GM10248 (cell line): Measurements from ENCODE around the gene LONP1.
"Not testable (repeated sequence)": the region's sequence is repeated elsewhere in the genome, so short reads cannot be mapped to it uniquely, and the experiment has no call there.

Experiments used
- CTCF ChIA-PET: fragments of 300-600 bp; sonication (Branson Sonifier 250); formaldehyde crosslinking; extraction: SDS; loops from one replicate; lab custom pipeline; 2021; ENCODE audit warnings: antibody characterized with exemption; lab: Yijun Ruan, JAX
- POLR2A ChIA-PET: fragments of 350-650 bp; sonication (Branson Sonifier 250); formaldehyde crosslinking; extraction: SDS; loops from one replicate; lab custom pipeline; 2020; ENCODE audit warnings: antibody characterized with exemption; lab: Yijun Ruan, JAX
- DNase-seq: peaks from one replicate; pipeline ENCODE4 v3.0.0; 2012; ENCODE audit errors: extremely low spot score
- CTCF ChIP-seq: IDR thresholded peaks from 2 replicates; pipeline ENCODE4 v1.5.1; 2012; ENCODE audit warnings: mild to moderate bottlenecking, low read depth; ENCODE audit errors: extremely low read depth, missing control alignments, control extremely low read depth

LONP1 gene

GRCh38 chr19:5751709-5752108, 31.8 kb upstream of the LONP1 start:
- DNase-seq, result no peak
- ChIA-PET CTCF (no interaction called here), POLR2A (no interaction called here)
- TF ChIP-seq CTCF, result no peak

- no peak for DNase-seq
- ChIA-PET CTCF (interaction anchor here (1.3 kb wide), 1 partner anchor 16 kb away, joined by 3 read pairs; no protein-coding TSS in a partner anchor), POLR2A (interaction anchor here (0.6 kb wide), 1 partner anchor 1134 kb away, joined by 5 read pairs; no protein-coding TSS in a partner anchor)
- no peak for TF ChIP-seq CTCF
These were observed 29.6 kb upstream of the LONP1 start for GRCh38 chr19:5749505-5749904.

- CTCF ChIA-PET, result interaction anchor here (1.3 kb wide), 1 partner anchor 16 kb away, joined by 3 read pairs; no protein-coding TSS in a partner anchor
- DNase-seq, POLR2A ChIA-PET: not testable (repeated sequence)
These were observed 29.0 kb upstream of the LONP1 start for GRCh38 chr19:5748920-5749319.

GRCh38 chr19:5744999-5745398, 25.1 kb upstream of the LONP1 start:
- POLR2A ChIA-PET, CTCF ChIA-PET, DNase-seq: not testable (repeated sequence)

GRCh38 chr19:5743630-5744029, 23.7 kb upstream of the LONP1 start:
- ChIA-PET CTCF (no interaction called here), POLR2A (no interaction called here)
- no peak for TF ChIP-seq CTCF
- DNase-seq, result no peak

- no peak for TF ChIP-seq CTCF
- CTCF ChIA-PET, result no interaction called here
- no peak for DNase-seq
- POLR2A ChIA-PET, result no interaction called here
These were observed 22.1 kb upstream of the LONP1 start for GRCh38 chr19:5742051-5742450.

- no peak for DNase-seq
- ChIA-PET CTCF (no interaction called here), POLR2A (no interaction called here)
- TF ChIP-seq CTCF, result no peak
These were observed 18.5 kb upstream of the LONP1 start for GRCh38 chr19:5738423-5738822.

- POLR2A ChIA-PET, DNase-seq: not testable (repeated sequence)
- CTCF ChIA-PET, result interaction anchor here (1.1 kb wide), 1 partner anchor 16 kb away, joined by 3 read pairs; no protein-coding TSS in a partner anchor
These were observed 13.2 kb upstream of the LONP1 start for GRCh38 chr19:5733172-5733571.
